GM23338 (cell line): Measurements from ENCODE around the gene SASH1. TPM values are rescaled to one million over a fixed set of nuclear protein-coding genes. Genes with fewer than 3 reads are reported as not detected.

Experiments used
- ATAC-seq: fragments of 200-7000 bp; cut with Tn5 transposase; 3 replicates; pipeline ENCODE4 v1.9.1; 2020
- DNase-seq: peaks from one replicate; pipeline ENCODE4 v3.0.0-alpha.2; 2015; ENCODE audit warnings: low spot score
- H2AFZ ChIP-seq: fragments of 200-600 bp; sonication (generic); 2 replicates; pipeline ENCODE4 v1.8.0; 2016; ENCODE audit warnings: antibody characterized with exemption, mild to moderate bottlenecking, moderate library complexity
- H3F3A ChIP-seq: fragments of 200-600 bp; sonication (generic); replicated peaks from 2 replicates; pipeline ENCODE4 v1.8.0; 2017; ENCODE audit warnings: antibody characterized with exemption, mixed run types, low read depth
- H3K27ac ChIP-seq: fragments of 200-600 bp; sonication (generic); 2 replicates; pipeline ENCODE4 v1.6.1; 2016; ENCODE audit warnings: low read depth
- H3K27me3 ChIP-seq: fragments of 200-600 bp; sonication (generic); 2 replicates; pipeline ENCODE4 v1.8.0; 2016; ENCODE audit warnings: mild to moderate bottlenecking, mixed run types, moderate library complexity; ENCODE audit not compliant: insufficient read depth
- H3K36me3 ChIP-seq: fragments of 200-600 bp; sonication (generic); 2 replicates; pipeline ENCODE4 v1.8.0; 2016; ENCODE audit warnings: mild to moderate bottlenecking; ENCODE audit not compliant: insufficient read depth
- H3K4me1 ChIP-seq: fragments of 200-600 bp; sonication (generic); 2 replicates; pipeline ENCODE4 v1.8.0; 2016; ENCODE audit warnings: mild to moderate bottlenecking, moderate library complexity; ENCODE audit not compliant: insufficient read depth
- H3K4me2 ChIP-seq: fragments of 200-600 bp; sonication (generic); 2 replicates; pipeline ENCODE4 v1.7.1; 2017; ENCODE audit warnings: mixed run types
- H3K4me3 ChIP-seq: fragments of 200-600 bp; sonication (generic); 2 replicates; pipeline ENCODE4 v1.6.1; 2016; ENCODE audit warnings: mixed run types
- H3K79me2 ChIP-seq: fragments of 200-600 bp; sonication (generic); replicated peaks from 2 replicates; pipeline ENCODE4 v1.8.0; 2017; ENCODE audit warnings: mild to moderate bottlenecking; ENCODE audit not compliant: insufficient read depth
- H3K9me2 ChIP-seq: fragments of 200-600 bp; sonication (generic); 2 replicates; pipeline ENCODE4 v1.8.0; 2017; ENCODE audit not compliant: insufficient read depth
- H4K20me1 ChIP-seq: fragments of 200-600 bp; sonication (generic); replicated peaks from 2 replicates; pipeline ENCODE4 v1.8.0; 2017; ENCODE audit warnings: mild to moderate bottlenecking; ENCODE audit not compliant: insufficient read depth
- H3K27ac Mint-ChIP-seq: 2 replicates; pipeline ENCODE4 v1.8.0; 2020; ENCODE audit warnings: inconsistent platforms, mild to moderate bottlenecking, moderate library complexity, mixed read lengths
- H3K27me3 Mint-ChIP-seq: 3 replicates; pipeline ENCODE4 v1.8.0; 2022; ENCODE audit warnings: low read depth, mild to moderate bottlenecking, moderate library complexity, mixed read lengths, inconsistent platforms; ENCODE audit not compliant: insufficient read depth, poor library complexity
- H3K36me3 Mint-ChIP-seq: 3 replicates; pipeline ENCODE4 v1.8.0; 2021; ENCODE audit warnings: low read depth, mild to moderate bottlenecking, inconsistent platforms, moderate library complexity, mixed read lengths
- H3K4me1 Mint-ChIP-seq: 3 replicates; pipeline ENCODE4 v1.8.0; 2020; ENCODE audit warnings: mild to moderate bottlenecking, inconsistent platforms, mixed read lengths
- H3K4me3 Mint-ChIP-seq: 3 replicates; pipeline ENCODE4 v1.8.0; 2021; ENCODE audit warnings: moderate library complexity, mild to moderate bottlenecking, inconsistent platforms, mixed read lengths
- H3K9me3 Mint-ChIP-seq: 3 replicates; pipeline ENCODE4 v1.8.0; 2020; ENCODE audit warnings: moderate library complexity, mild to moderate bottlenecking, inconsistent platforms, mixed read lengths
- CREB1 ChIP-seq: fragments of 250-450 bp; sonication (Bioruptor Pico); IDR thresholded peaks from 2 replicates; pipeline ENCODE4 v1.5.0; 2020; ENCODE audit warnings: low read depth, mild to moderate bottlenecking, moderate library complexity
- EZH2 ChIP-seq: fragments of 200-600 bp; sonication (generic); IDR thresholded peaks from one replicate; pipeline ENCODE4 v1.8.0; 2017; ENCODE audit warnings: antibody characterized with exemption, mild to moderate bottlenecking, low read depth; ENCODE audit not compliant: unreplicated experiment
- EZH2phosphoT487 ChIP-seq: fragments of 200-600 bp; sonication (generic); IDR thresholded peaks from one replicate; pipeline ENCODE4 v1.8.1; 2018; ENCODE audit warnings: antibody characterized with exemption; ENCODE audit not compliant: unreplicated experiment
- JUNB ChIP-seq: IDR thresholded peaks from one replicate; pipeline ENCODE4 v1.6.1; 2016; ENCODE audit warnings: antibody characterized with exemption; ENCODE audit not compliant: unreplicated experiment
- NANOG ChIP-seq: IDR thresholded peaks from 2 replicates; pipeline ENCODE4 v1.6.1; 2016; ENCODE audit warnings: antibody characterized with exemption, borderline replicate concordance
- POLR2AphosphoS5 ChIP-seq: IDR thresholded peaks from 2 replicates; pipeline ENCODE4 v1.6.1; 2016; ENCODE audit warnings: antibody characterized with exemption, low read depth
- REST ChIP-seq: IDR thresholded peaks from one replicate; pipeline ENCODE4 v1.6.1; 2018; ENCODE audit warnings: antibody characterized with exemption; ENCODE audit not compliant: unreplicated experiment
- STAT1 ChIP-seq: IDR thresholded peaks from one replicate; pipeline ENCODE4 v1.6.1; 2016; ENCODE audit warnings: antibody characterized with exemption; ENCODE audit not compliant: unreplicated experiment
- ZNF114 ChIP-seq: fragments of 250-450 bp; sonication (Bioruptor Pico); IDR thresholded peaks from 2 replicates; pipeline ENCODE4 v1.5.0; 2020; ENCODE audit warnings: mild to moderate bottlenecking, moderate library complexity
- ZNF331 ChIP-seq: fragments of 250-450 bp; sonication (Bioruptor Pico); IDR thresholded peaks from 2 replicates; pipeline ENCODE4 v1.5.0; 2020; ENCODE audit warnings: low read depth, mild to moderate bottlenecking, moderate library complexity
- polyA plus RNA-seq: library from polyadenylated mRNA; unstranded; fragments of >200 nt; fragmentation: Nextera tagmentation; extraction: Ambion mirVana; gene quantifications from 2 replicates; pipeline ENCODE4 v1.2.1, GENCODE V29; 2016
- total RNA-seq: library from RNA; depleted of rRNA; stranded (reverse); fragments of >200 nt; shearing (Covaris generic); gene quantifications from 2 replicates; pipeline ENCODE4 v1.2.3, GENCODE V29; 2014
- TF ChIP-seq, protein P1 (sequence below): IDR thresholded peaks from 2 replicates; pipeline ENCODE4 v1.6.1; 2016; ENCODE audit warnings: antibody characterized with exemption
- TF ChIP-seq, protein P2 (sequence below), 2 experiments: fragments of 200-600 bp in 1 of 2; sonication (generic) in 1 of 2; conservative IDR thresholded peaks; 2 replicates each; pipeline versions ENCODE4 v1.5.1 to v1.6.1; 2016 to 2017; ENCODE audit warnings: antibody characterized with exemption in 2 of 2, low read depth in 2 of 2, mild to moderate bottlenecking in 2 of 2, moderate library complexity in 1 of 2
- TF ChIP-seq, protein P3 (sequence below): fragments of 250-450 bp; sonication (Bioruptor Pico); IDR thresholded peaks from 2 replicates; pipeline ENCODE4 v1.5.0; 2020; ENCODE audit warnings: mild to moderate bottlenecking, moderate library complexity

Gene SASH1
- total and polyA plus RNA-seq, 2 experiments from 2014 or later = 8.2 to 30.2 TPM

DNA sequence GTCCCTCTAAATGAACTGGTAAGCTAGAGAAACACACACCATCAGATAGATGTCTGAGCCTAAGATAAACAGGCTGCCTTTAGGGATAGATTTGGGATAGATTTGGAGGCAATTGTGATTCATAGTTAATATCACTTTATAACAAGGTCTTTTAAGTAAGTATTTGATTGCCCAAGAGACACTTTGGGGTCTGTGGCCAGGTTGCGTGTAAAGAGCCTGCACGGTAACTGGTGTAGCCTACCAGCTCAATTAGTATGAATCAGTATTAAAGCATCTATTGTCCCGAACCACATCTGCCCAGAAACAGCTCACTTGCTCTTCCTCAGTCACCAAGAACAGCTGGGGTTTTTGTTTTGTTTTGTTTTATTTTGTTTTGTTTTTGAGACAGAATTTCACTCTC, 193.3 kb downstream of the SASH1 start:
- H3K27ac Mint-ChIP-seq = no peak overlapping the region
- peaks cover 8% of the 10 kb centered on the region for H3K27me3 Mint-ChIP-seq
- DNase-seq (no peak), ATAC-seq (no peak)
- Histone ChIP-seq H3F3A (0 out of 2 replicates have a peak, but pooled peaks cover 4% of the 10 kb centered on the region), H3K36me3 (peaks cover 14% of the 10 kb centered on the region; the same call in 1 of the 2 replicates), H3K4me1 (peaks cover 9% of the 10 kb centered on the region), H3K27ac (no peak overlapping the region), H3K27me3 (no peaks in the 10 kb centered on the region), H3K79me2 (no peaks in the 10 kb centered on the region), H4K20me1 (no peaks in the 10 kb centered on the region), H3K4me2 (no peak overlapping the region), H2AFZ (no peak overlapping the region), H3K9me2 (no peaks in the 10 kb centered on the region), H3K4me3 (no peak overlapping the region)
- H3K4me1 Mint-ChIP-seq = peaks cover 19% of the 10 kb centered on the region
- TF ChIP-seq, protein P1, sequence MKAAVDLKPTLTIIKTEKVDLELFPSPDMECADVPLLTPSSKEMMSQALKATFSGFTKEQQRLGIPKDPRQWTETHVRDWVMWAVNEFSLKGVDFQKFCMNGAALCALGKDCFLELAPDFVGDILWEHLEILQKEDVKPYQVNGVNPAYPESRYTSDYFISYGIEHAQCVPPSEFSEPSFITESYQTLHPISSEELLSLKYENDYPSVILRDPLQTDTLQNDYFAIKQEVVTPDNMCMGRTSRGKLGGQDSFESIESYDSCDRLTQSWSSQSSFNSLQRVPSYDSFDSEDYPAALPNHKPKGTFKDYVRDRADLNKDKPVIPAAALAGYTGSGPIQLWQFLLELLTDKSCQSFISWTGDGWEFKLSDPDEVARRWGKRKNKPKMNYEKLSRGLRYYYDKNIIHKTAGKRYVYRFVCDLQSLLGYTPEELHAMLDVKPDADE = no peak
- TF ChIP-seq, protein P2, sequence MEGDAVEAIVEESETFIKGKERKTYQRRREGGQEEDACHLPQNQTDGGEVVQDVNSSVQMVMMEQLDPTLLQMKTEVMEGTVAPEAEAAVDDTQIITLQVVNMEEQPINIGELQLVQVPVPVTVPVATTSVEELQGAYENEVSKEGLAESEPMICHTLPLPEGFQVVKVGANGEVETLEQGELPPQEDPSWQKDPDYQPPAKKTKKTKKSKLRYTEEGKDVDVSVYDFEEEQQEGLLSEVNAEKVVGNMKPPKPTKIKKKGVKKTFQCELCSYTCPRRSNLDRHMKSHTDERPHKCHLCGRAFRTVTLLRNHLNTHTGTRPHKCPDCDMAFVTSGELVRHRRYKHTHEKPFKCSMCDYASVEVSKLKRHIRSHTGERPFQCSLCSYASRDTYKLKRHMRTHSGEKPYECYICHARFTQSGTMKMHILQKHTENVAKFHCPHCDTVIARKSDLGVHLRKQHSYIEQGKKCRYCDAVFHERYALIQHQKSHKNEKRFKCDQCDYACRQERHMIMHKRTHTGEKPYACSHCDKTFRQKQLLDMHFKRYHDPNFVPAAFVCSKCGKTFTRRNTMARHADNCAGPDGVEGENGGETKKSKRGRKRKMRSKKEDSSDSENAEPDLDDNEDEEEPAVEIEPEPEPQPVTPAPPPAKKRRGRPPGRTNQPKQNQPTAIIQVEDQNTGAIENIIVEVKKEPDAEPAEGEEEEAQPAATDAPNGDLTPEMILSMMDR (conservative IDR thresholded peaks at IDR 0.05; ENCODE audit: low read depth in 2 of 2) = no peak
- TF ChIP-seq STAT1 = no peak
- no peak for TF ChIP-seq REST
- TF ChIP-seq, protein P3, sequence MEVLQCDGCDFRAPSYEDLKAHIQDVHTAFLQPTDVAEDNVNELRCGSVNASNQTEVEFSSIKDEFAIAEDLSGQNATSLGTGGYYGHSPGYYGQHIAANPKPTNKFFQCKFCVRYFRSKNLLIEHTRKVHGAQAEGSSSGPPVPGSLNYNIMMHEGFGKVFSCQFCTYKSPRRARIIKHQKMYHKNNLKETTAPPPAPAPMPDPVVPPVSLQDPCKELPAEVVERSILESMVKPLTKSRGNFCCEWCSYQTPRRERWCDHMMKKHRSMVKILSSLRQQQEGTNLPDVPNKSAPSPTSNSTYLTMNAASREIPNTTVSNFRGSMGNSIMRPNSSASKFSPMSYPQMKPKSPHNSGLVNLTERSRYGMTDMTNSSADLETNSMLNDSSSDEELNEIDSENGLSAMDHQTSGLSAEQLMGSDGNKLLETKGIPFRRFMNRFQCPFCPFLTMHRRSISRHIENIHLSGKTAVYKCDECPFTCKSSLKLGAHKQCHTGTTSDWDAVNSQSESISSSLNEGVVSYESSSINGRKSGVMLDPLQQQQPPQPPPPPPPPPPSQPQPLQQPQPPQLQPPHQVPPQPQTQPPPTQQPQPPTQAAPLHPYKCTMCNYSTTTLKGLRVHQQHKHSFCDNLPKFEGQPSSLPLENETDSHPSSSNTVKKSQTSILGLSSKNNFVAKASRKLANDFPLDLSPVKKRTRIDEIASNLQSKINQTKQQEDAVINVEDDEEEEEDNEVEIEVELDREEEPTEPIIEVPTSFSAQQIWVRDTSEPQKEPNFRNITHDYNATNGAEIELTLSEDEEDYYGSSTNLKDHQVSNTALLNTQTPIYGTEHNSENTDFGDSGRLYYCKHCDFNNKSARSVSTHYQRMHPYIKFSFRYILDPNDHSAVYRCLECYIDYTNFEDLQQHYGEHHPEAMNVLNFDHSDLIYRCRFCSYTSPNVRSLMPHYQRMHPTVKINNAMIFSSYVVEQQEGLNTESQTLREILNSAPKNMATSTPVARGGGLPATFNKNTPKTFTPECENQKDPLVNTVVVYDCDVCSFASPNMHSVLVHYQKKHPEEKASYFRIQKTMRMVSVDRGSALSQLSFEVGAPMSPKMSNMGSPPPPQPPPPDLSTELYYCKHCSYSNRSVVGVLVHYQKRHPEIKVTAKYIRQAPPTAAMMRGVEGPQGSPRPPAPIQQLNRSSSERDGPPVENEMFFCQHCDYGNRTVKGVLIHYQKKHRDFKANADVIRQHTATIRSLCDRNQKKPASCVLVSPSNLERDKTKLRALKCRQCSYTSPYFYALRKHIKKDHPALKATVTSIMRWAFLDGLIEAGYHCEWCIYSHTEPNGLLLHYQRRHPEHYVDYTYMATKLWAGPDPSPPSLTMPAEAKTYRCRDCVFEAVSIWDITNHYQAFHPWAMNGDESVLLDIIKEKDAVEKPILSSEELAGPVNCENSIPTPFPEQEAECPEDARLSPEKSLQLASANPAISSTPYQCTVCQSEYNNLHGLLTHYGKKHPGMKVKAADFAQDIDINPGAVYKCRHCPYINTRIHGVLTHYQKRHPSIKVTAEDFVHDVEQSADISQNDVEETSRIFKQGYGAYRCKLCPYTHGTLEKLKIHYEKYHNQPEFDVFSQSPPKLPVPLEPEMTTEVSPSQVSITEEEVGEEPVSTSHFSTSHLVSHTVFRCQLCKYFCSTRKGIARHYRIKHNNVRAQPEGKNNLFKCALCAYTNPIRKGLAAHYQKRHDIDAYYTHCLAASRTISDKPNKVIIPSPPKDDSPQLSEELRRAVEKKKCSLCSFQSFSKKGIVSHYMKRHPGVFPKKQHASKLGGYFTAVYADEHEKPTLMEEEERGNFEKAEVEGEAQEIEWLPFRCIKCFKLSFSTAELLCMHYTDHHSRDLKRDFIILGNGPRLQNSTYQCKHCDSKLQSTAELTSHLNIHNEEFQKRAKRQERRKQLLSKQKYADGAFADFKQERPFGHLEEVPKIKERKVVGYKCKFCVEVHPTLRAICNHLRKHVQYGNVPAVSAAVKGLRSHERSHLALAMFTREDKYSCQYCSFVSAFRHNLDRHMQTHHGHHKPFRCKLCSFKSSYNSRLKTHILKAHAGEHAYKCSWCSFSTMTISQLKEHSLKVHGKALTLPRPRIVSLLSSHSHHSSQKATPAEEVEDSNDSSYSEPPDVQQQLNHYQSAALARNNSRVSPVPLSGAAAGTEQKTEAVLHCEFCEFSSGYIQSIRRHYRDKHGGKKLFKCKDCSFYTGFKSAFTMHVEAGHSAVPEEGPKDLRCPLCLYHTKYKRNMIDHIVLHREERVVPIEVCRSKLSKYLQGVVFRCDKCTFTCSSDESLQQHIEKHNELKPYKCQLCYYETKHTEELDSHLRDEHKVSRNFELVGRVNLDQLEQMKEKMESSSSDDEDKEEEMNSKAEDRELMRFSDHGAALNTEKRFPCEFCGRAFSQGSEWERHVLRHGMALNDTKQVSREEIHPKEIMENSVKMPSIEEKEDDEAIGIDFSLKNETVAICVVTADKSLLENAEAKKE (CRISPR knock-in tag) = no peak
- no peak for TF ChIP-seq EZH2
- TF ChIP-seq NANOG = no peak
- no peak for TF ChIP-seq ZNF114 (CRISPR knock-in tag)
- no peak for TF ChIP-seq CREB1 (CRISPR knock-in tag)
- TF ChIP-seq JUNB = no peak
- no peak for TF ChIP-seq POLR2AphosphoS5
- no peak for TF ChIP-seq ZNF331 (CRISPR knock-in tag)
- no peak for TF ChIP-seq EZH2phosphoT487
- H3K4me3 Mint-ChIP-seq = no peak overlapping the region
- H3K9me3 Mint-ChIP-seq = no peaks in the 10 kb centered on the region; the same call in 1 of the 3 replicates
- H3K36me3 Mint-ChIP-seq = peaks cover 69% of the 10 kb centered on the region
